OCI-LY1 (cell line): Measurements from ENCODE around the gene PDZRN3.

ENCODE experiments used
- EZH2 ChIP-seq: fragments of 200-600 bp; sonication (generic), shearing (Covaris generic); IDR thresholded peaks from 2 replicates; pipeline ENCODE4 v1.8.0; 2017; ENCODE audit warnings: borderline replicate concordance, mixed run types, mild to moderate bottlenecking, antibody characterized with exemption, low read length, moderate library complexity, mixed read lengths
- TF ChIP-seq, protein P1 (sequence below): fragments of 200-600 bp; sonication (generic), shearing (Covaris generic); IDR thresholded peaks from 2 replicates; pipeline ENCODE4 v1.5.1; 2017; ENCODE audit warnings: mild to moderate bottlenecking, antibody characterized with exemption, low read length, moderate library complexity, mixed read lengths

DNA sequence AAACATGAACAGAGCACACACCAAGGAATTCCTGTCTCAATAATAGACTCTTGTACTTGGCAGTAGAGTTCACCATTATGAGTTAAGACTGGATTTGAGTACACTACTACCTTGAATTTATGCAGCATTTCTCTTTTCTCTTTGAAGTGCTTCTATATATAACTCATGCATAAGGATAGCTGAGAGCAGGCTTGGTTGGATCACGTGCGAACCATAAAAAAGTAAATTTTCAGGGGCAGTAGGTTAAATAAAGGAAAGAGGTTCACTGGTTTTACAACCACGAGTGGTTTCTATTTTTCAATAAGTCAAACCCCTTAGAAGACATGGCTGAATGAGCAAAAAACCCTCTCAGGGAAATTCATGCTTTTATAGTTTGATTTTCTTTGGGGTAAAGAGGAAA is 28.6 kb upstream of the PDZRN3 start:
- TF ChIP-seq, protein P1, sequence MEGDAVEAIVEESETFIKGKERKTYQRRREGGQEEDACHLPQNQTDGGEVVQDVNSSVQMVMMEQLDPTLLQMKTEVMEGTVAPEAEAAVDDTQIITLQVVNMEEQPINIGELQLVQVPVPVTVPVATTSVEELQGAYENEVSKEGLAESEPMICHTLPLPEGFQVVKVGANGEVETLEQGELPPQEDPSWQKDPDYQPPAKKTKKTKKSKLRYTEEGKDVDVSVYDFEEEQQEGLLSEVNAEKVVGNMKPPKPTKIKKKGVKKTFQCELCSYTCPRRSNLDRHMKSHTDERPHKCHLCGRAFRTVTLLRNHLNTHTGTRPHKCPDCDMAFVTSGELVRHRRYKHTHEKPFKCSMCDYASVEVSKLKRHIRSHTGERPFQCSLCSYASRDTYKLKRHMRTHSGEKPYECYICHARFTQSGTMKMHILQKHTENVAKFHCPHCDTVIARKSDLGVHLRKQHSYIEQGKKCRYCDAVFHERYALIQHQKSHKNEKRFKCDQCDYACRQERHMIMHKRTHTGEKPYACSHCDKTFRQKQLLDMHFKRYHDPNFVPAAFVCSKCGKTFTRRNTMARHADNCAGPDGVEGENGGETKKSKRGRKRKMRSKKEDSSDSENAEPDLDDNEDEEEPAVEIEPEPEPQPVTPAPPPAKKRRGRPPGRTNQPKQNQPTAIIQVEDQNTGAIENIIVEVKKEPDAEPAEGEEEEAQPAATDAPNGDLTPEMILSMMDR, result no peak
- TF ChIP-seq EZH2, result no peak
